ENCODE results near the gene PDYN.

PDYN gene

DNA sequence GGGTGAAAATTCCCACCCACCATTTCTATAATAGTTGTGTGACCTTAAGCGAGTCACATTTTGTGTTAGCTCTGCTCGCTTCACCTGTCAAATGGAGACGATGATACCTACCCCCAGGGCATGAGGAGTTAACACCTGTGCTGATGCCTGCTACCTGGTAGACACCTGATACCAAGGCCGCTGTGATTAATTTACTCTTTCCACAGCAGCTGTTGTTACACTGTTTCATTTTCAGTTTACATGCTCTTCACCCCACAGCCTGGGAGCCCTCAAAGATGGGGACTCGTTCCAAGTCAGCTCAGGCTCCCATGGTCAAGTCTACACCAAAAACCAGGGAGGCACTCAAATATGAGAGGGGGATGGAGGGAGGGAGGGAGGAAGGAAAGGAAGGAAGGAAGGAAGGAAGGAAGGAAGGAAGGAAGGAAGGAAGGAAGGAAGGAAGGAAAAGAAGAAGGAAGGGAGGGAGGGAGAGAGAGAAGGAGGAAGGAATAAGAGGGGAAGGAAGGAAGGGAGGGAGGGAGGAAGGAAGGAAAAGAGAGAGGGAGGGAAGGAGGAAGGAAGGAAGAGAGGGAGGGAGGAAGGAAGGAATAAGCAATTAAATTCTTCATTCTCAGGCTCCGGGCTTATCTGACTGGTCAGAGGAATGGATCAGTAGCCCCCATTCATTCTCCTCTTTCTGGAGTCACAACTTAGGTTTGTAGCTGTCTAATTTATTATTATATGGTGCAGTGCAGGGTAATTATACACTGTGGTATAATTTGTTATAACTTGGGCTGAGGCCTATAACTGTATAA lies 40.9 kb downstream of the PDYN start:
- Histone ChIP-seq H2AK5ac (ENCODE audit: low read length) (no peak overlapping the region), H3K23ac (ENCODE audit: low read length) (no peak overlapping the region), H4K12ac (ENCODE audit: low read depth, low read length) (no peak overlapping the region), H3K9ac (ENCODE audit: low read length) (no peak overlapping the region), H3K27me3 (ENCODE audit: insufficient read depth, low read length) (no peaks in the 10 kb centered on the region), H3K4ac (ENCODE audit: low read depth, low read length) (no peak overlapping the region), H4K91ac (ENCODE audit: low read depth, low read length) (no peak overlapping the region), H3K79me2 (ENCODE audit: control insufficient read depth, insufficient read depth, low read length, poor library complexity) (no peaks in the 10 kb centered on the region), H3K4me1 (ENCODE audit: control insufficient read depth in 1 of 2, insufficient read depth in 2 of 2, low read length in 2 of 2) (no peaks in the 10 kb centered on the region), H2BK12ac (ENCODE audit: low read length) (no peak overlapping the region), H2BK5ac (ENCODE audit: low read depth, low read length, poor library complexity) (no peak overlapping the region), H3K4me3 (ENCODE audit: low read depth, low read length) (no peak overlapping the region), H3K79me1 (ENCODE audit: low read length) (no peaks in the 10 kb centered on the region), H2AFZ (ENCODE audit: insufficient read depth, low read length, poor library complexity) (no peak overlapping the region), H4K8ac (ENCODE audit: low read depth, low read length) (no peak overlapping the region), H2BK120ac (ENCODE audit: insufficient read depth, low read length, poor library complexity) (no peak overlapping the region), H3K4me2 (ENCODE audit: low read length) (no peak overlapping the region), H3K14ac (ENCODE audit: low read length) (no peak overlapping the region), H3K27ac (ENCODE audit: low read depth, low read length) (no peak overlapping the region), H3K18ac (ENCODE audit: low read length) (no peak overlapping the region), H3K9me3 (ENCODE audit: insufficient read depth, low read depth, low read length) (no peaks in the 10 kb centered on the region), H3K36me3 (ENCODE audit: control insufficient read depth in 1 of 2, insufficient read depth in 2 of 2, low read length in 2 of 2) (no peaks in the 10 kb centered on the region)
- no peak for DNase-seq
- no CpG with 5 or more reads among the region's 6 CpGs for WGBS (ENCODE audit: extremely low coverage, insufficient coverage, insufficient read length)

DNA sequence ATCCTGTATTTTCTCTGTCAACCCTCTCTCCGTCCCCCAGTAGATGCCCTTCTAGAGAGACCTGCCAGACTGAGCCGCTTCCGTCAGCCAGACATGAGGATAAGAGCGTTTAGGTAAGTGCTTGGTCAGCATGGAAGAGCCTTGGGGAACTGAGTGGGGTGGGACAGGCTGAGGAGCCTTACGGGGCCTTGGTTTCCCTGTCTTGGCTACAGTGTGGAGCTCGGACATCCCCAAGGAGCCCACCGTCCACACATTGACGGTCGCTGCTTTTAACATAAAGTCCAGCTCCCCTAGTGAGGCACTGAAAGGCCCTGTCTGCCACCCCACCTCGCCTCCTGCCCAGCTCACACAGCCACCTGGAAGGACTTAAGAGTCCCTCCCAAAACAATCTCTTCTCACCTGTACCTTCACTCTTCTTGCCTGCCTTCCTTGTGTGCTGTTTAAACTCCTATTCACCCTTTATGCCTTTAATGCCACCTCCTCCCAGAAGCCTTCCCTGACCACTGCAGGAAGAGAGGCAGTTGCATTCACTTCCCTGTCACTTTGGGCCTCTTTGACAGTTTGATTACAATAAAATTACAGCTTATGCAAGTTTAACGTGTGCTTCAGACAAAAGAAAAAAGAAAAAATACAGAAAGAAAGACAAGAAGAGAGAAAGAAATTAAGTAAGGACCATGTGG lies 42.3 kb downstream of the PDYN start:
- no peak overlapping the region for H4K8ac ChIP-seq (ENCODE audit: low read depth, low read length)
- H3K4me1 ChIP-seq (ENCODE audit: control insufficient read depth in 1 of 2, insufficient read depth in 2 of 2, low read length in 2 of 2) = peaks cover 2 to 6% of the 10 kb centered on the region in 2 experiments
- no peak overlapping the region for H3K4me3 ChIP-seq (ENCODE audit: low read depth, low read length)
- H3K79me2 ChIP-seq (ENCODE audit: control insufficient read depth, insufficient read depth, low read length, poor library complexity) = no peaks in the 10 kb centered on the region
- no peak overlapping the region for H3K9ac ChIP-seq (ENCODE audit: low read length)
- H4K91ac ChIP-seq (ENCODE audit: low read depth, low read length) = no peak overlapping the region
- no peaks in the 10 kb centered on the region for H3K36me3 ChIP-seq (ENCODE audit: control insufficient read depth in 1 of 2, insufficient read depth in 2 of 2, low read length in 2 of 2)
- no peaks in the 10 kb centered on the region for H3K79me1 ChIP-seq (ENCODE audit: low read length)
- no peak overlapping the region for H2AFZ ChIP-seq (ENCODE audit: insufficient read depth, low read length, poor library complexity)
- no peak overlapping the region for H3K4me2 ChIP-seq (ENCODE audit: low read length)
- H2BK120ac ChIP-seq (ENCODE audit: insufficient read depth, low read length, poor library complexity) = no peak overlapping the region
- no peak overlapping the region for H3K27ac ChIP-seq (ENCODE audit: low read depth, low read length)
- no peaks in the 10 kb centered on the region for H3K9me3 ChIP-seq (ENCODE audit: insufficient read depth, low read depth, low read length)
- H2BK12ac ChIP-seq (ENCODE audit: low read length) = no peak overlapping the region
- H3K18ac ChIP-seq (ENCODE audit: low read length) = no peak overlapping the region
- H3K23ac ChIP-seq (ENCODE audit: low read length) = no peak overlapping the region
- H4K12ac ChIP-seq (ENCODE audit: low read depth, low read length) = no peak overlapping the region
- H3K4ac ChIP-seq (ENCODE audit: low read depth, low read length) = no peak overlapping the region
- no peak overlapping the region for H2AK5ac ChIP-seq (ENCODE audit: low read length)
- no peak overlapping the region for H2BK5ac ChIP-seq (ENCODE audit: low read depth, low read length, poor library complexity)
- DNase-seq = no peak
- no peaks in the 10 kb centered on the region for H3K27me3 ChIP-seq (ENCODE audit: insufficient read depth, low read length)
- WGBS (ENCODE audit: extremely low coverage, insufficient coverage, insufficient read length) = no CpG with 5 or more reads among the region's 11 CpGs
- no peak overlapping the region for H3K14ac ChIP-seq (ENCODE audit: low read length)

DNA sequence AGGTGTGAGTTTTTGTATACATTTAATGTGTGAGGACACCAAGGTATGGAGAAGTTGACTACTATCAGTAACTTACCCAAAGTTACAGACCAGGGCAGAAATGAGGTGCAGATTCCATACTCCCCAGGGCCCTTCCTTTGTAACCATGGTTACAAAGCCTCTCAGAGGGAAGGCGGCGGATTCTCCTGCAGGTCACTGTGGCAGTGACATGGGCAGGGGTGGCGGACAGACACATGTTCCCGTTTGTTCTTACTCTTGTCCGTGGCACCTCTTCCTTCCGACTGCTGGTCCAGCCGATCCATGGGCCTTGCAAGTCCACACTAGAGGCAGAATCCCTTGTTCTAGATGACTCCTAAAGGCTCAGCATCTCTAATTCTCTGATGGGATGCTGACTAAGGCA lies 43.0 kb downstream of the PDYN start:
- H4K91ac ChIP-seq (ENCODE audit: low read depth, low read length) = no peak overlapping the region
- H3K4ac ChIP-seq (ENCODE audit: low read depth, low read length) = no peak overlapping the region
- H3K18ac ChIP-seq (ENCODE audit: low read length) = no peak overlapping the region
- H3K27ac ChIP-seq (ENCODE audit: low read depth, low read length) = no peak overlapping the region
- no peak overlapping the region for H3K4me3 ChIP-seq (ENCODE audit: low read depth, low read length)
- no peaks in the 10 kb centered on the region for H3K36me3 ChIP-seq (ENCODE audit: control insufficient read depth in 1 of 2, insufficient read depth in 2 of 2, low read length in 2 of 2)
- H2AFZ ChIP-seq (ENCODE audit: insufficient read depth, low read length, poor library complexity) = no peak overlapping the region
- no peak for DNase-seq
- H3K9me3 ChIP-seq (ENCODE audit: insufficient read depth, low read depth, low read length) = no peaks in the 10 kb centered on the region
- no peak overlapping the region for H2AK5ac ChIP-seq (ENCODE audit: low read length)
- no peak overlapping the region for H2BK12ac ChIP-seq (ENCODE audit: low read length)
- H3K4me1 ChIP-seq (ENCODE audit: control insufficient read depth in 1 of 2, insufficient read depth in 2 of 2, low read length in 2 of 2) = peaks cover 2 to 6% of the 10 kb centered on the region in 2 experiments
- no peaks in the 10 kb centered on the region for H3K79me2 ChIP-seq (ENCODE audit: control insufficient read depth, insufficient read depth, low read length, poor library complexity)
- no peak overlapping the region for H3K14ac ChIP-seq (ENCODE audit: low read length)
- no peak overlapping the region for H3K23ac ChIP-seq (ENCODE audit: low read length)
- no peaks in the 10 kb centered on the region for H3K27me3 ChIP-seq (ENCODE audit: insufficient read depth, low read length)
- H3K4me2 ChIP-seq (ENCODE audit: low read length) = no peak overlapping the region
- H2BK120ac ChIP-seq (ENCODE audit: insufficient read depth, low read length, poor library complexity) = no peak overlapping the region
- no peak overlapping the region for H3K9ac ChIP-seq (ENCODE audit: low read length)
- H3K79me1 ChIP-seq (ENCODE audit: low read length) = no peaks in the 10 kb centered on the region
- no peak overlapping the region for H4K8ac ChIP-seq (ENCODE audit: low read depth, low read length)
- WGBS (ENCODE audit: extremely low coverage, insufficient coverage, insufficient read length) = no CpG with 5 or more reads among the region's 7 CpGs
- H2BK5ac ChIP-seq (ENCODE audit: low read depth, low read length, poor library complexity) = no peak overlapping the region
- no peak overlapping the region for H4K12ac ChIP-seq (ENCODE audit: low read depth, low read length)

DNA sequence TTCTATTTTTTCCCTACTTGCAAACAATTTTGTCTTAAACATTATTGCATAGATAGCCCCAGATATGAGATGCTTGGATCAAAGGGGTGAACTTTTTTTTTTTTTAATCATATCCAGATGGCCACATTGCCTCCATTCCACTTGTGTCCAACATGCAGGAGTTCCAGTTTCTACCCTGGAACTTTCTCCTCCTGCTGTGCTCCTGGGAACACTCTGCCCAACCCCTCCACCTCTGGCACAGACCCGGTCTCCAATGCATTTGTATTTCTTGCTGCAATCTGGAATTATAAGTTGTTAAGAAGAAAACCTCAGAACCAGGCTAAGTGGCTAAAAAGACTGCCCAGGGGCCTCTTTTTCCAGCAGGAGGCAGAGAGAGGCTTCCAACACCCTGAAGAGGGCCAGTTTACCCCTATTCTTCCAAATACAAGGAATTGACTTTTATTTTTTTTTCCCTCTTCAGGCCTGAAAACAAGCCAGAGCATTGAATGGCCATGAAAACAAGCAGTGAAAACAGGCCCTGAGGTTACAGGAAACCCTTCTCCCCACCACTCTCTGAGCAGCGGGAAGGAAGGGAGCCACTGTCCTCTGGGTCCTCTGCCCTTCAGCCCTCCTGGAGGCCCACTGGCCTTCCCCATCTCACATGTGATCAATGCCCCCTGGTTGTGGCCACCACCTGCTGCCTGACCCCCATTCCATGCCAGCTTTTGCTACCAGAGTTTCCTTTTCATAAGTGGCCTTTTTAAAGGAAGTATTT lies 44.3 kb downstream of the PDYN start:
- no peaks in the 10 kb centered on the region for H3K79me1 ChIP-seq (ENCODE audit: low read length)
- H3K79me2 ChIP-seq (ENCODE audit: control insufficient read depth, insufficient read depth, low read length, poor library complexity) = no peaks in the 10 kb centered on the region
- DNase-seq = no peak
- H3K4ac ChIP-seq (ENCODE audit: low read depth, low read length) = no peak overlapping the region
- no CpG with 5 or more reads among the region's 2 CpGs for WGBS (ENCODE audit: extremely low coverage, insufficient coverage, insufficient read length)
- H3K27me3 ChIP-seq (ENCODE audit: insufficient read depth, low read length) = no peaks in the 10 kb centered on the region
- H2BK120ac ChIP-seq (ENCODE audit: insufficient read depth, low read length, poor library complexity) = no peak overlapping the region
- no peak overlapping the region for H3K27ac ChIP-seq (ENCODE audit: low read depth, low read length)
- H3K18ac ChIP-seq (ENCODE audit: low read length) = no peak overlapping the region
- no peak overlapping the region for H3K9ac ChIP-seq (ENCODE audit: low read length)
- no peak overlapping the region for H3K4me3 ChIP-seq (ENCODE audit: low read depth, low read length)
- no peak overlapping the region for H2AFZ ChIP-seq (ENCODE audit: insufficient read depth, low read length, poor library complexity)
- no peak overlapping the region for H4K12ac ChIP-seq (ENCODE audit: low read depth, low read length)
- H3K23ac ChIP-seq (ENCODE audit: low read length) = no peak overlapping the region
- H2AK5ac ChIP-seq (ENCODE audit: low read length) = no peak overlapping the region
- no peaks in the 10 kb centered on the region for H3K36me3 ChIP-seq (ENCODE audit: control insufficient read depth in 1 of 2, insufficient read depth in 2 of 2, low read length in 2 of 2)
- H3K4me2 ChIP-seq (ENCODE audit: low read length) = no peak overlapping the region
- H2BK12ac ChIP-seq (ENCODE audit: low read length) = no peak overlapping the region
- no peak overlapping the region for H4K8ac ChIP-seq (ENCODE audit: low read depth, low read length)
- H3K9me3 ChIP-seq (ENCODE audit: insufficient read depth, low read depth, low read length) = no peaks in the 10 kb centered on the region
- no peak overlapping the region for H4K91ac ChIP-seq (ENCODE audit: low read depth, low read length)
- H2BK5ac ChIP-seq (ENCODE audit: low read depth, low read length, poor library complexity) = no peak overlapping the region
- no peak overlapping the region for H3K14ac ChIP-seq (ENCODE audit: low read length)
- H3K4me1 ChIP-seq (ENCODE audit: control insufficient read depth in 1 of 2, insufficient read depth in 2 of 2, low read length in 2 of 2) = peaks cover 2 to 6% of the 10 kb centered on the region in 2 experiments

Data from trophoblast cell (in vitro differentiated cells and primary cell).